ENCODE measurements around the gene NKX2-1. TPM values are rescaled to one million over a fixed set of nuclear protein-coding genes. Genes with fewer than 3 reads are reported as not detected.

The NKX2-1 gene
- total and polyA plus RNA-seq, 9 donors = 0.18 TPM; not detected in 8

GRCh38 chr14:36521598-36522345 lies 1.7 kb upstream of the NKX2-1 start:
- 4% methylated on average over 35 of the region's 35 CpGs for WGBS, 3 donors
- peaks cover 0 to 3% of the 10 kb centered on the region in 2 donors for H3K9me3 ChIP-seq
- peaks cover 3% of the 10 kb centered on the region for H3K27me3 ChIP-seq
- H3K36me3 ChIP-seq = no peaks in the 10 kb centered on the region
- no peak for DNase-seq
- no peak for TF ChIP-seq CTCF (IDR thresholded peaks at IDR 0.05)
- TF ChIP-seq EP300 (IDR thresholded peaks at IDR 0.05) = no peak
- TF ChIP-seq POLR2A (IDR thresholded peaks at IDR 0.05) = no peak
- intact Hi-C loops (cut with DNase I) = no loop called here
- H3K4me3 ChIP-seq = no peak overlapping the region
- peaks cover 7% of the 10 kb centered on the region for H3K4me1 ChIP-seq (ENCODE audit: insufficient read depth)
- H3K27ac ChIP-seq = no peak overlapping the region

GRCh38 chr14:36520601-36521525 lies 831 bp upstream of the NKX2-1 start:
- Histone ChIP-seq H3K9me3 (peaks cover 0 to 3% of the 10 kb centered on the region in 2 donors), H3K4me3 (no peak overlapping the region), H3K27me3 (peaks cover 3% of the 10 kb centered on the region), H3K4me1 (ENCODE audit: insufficient read depth) (peaks cover 7% of the 10 kb centered on the region), H3K27ac (no peak overlapping the region), H3K36me3 (no peaks in the 10 kb centered on the region)
- DNase-seq = no peak
- WGBS, 3 donors = 1% methylated on average over 62 to 63 of the region's 63 CpGs
- TF ChIP-seq EP300 (IDR thresholded peaks at IDR 0.05) (no peak), POLR2A (IDR thresholded peaks at IDR 0.05) (no peak), CTCF (IDR thresholded peaks at IDR 0.05) (no peak)
- intact Hi-C loops (cut with DNase I) = no loop called here

- intact Hi-C loops (cut with DNase I) = no loop called here
- no peaks in the 10 kb centered on the region for H3K36me3 ChIP-seq
- H3K4me1 ChIP-seq (ENCODE audit: insufficient read depth) = peaks cover 7% of the 10 kb centered on the region
- peaks cover 0 to 3% of the 10 kb centered on the region in 2 donors for H3K9me3 ChIP-seq
- TF ChIP-seq CTCF (IDR thresholded peaks at IDR 0.05) = no peak
- TF ChIP-seq EP300 (IDR thresholded peaks at IDR 0.05) = no peak
- no peak for TF ChIP-seq POLR2A (IDR thresholded peaks at IDR 0.05)
- H3K27me3 ChIP-seq = peaks cover 3% of the 10 kb centered on the region
- DNase-seq = no peak
- H3K4me3 ChIP-seq = no peak overlapping the region
- WGBS, 3 donors = 1% methylated on average over 73 to 79 of the region's 79 CpGs
- H3K27ac ChIP-seq = no peak overlapping the region
Measured at GRCh38 chr14:36518586-36519430, 1.2 kb downstream of the NKX2-1 start.

GRCh38 chr14:36518031-36518585 lies 1.9 kb downstream of the NKX2-1 start:
- no peak for DNase-seq
- H3K4me1 ChIP-seq (ENCODE audit: insufficient read depth) = peaks cover 7% of the 10 kb centered on the region
- H3K36me3 ChIP-seq = no peaks in the 10 kb centered on the region
- H3K27ac ChIP-seq = no peak overlapping the region
- no peak overlapping the region for H3K4me3 ChIP-seq
- intact Hi-C loops (cut with DNase I) = no loop called here
- no peak for TF ChIP-seq EP300 (IDR thresholded peaks at IDR 0.05)
- H3K27me3 ChIP-seq = peaks cover 3% of the 10 kb centered on the region
- 1 to 2% (median 2%) methylated on average over 31 to 34 of the region's 34 CpGs for WGBS, 3 donors
- peaks cover 0 to 3% of the 10 kb centered on the region in 2 donors for H3K9me3 ChIP-seq
